Measurements from ENCODE around the gene PNMA6F.
A peak's percentile ranks its signal among the peaks of the same experiment; 100 is the strongest.

The PNMA6F gene

GRCh38 chrX:153321381-153322124 is at the start of gene PNMA6F:
PNMA6F (minus strand) TSS chrX:153321767; CDS start chrX:153320674, 1,093 bp downstream.
- no peaks in the 10 kb centered on the region for H3K36me3 ChIP-seq (ENCODE audit: control insufficient read depth, low read depth, low read length)
- H3K27me3 ChIP-seq (ENCODE audit: control insufficient read depth, insufficient read depth, low read length), result peaks cover 13% of the 10 kb centered on the region
- peak within 1 kb of the TSS; percentile 55 for H3K4me3 ChIP-seq (ENCODE audit: low read length)
- H3K4me1 ChIP-seq (ENCODE audit: control insufficient read depth, low read depth, low read length), result no peaks in the 10 kb centered on the region
- H3K9ac ChIP-seq (ENCODE audit: low read length), result no peak within 1 kb of the TSS
- no peak within 1 kb of the TSS for H3K27ac ChIP-seq (ENCODE audit: low read length)
- peaks cover 4% of the 10 kb centered on the region for H3K9me3 ChIP-seq (ENCODE audit: control insufficient read depth, low read depth, low read length)

DNA sequence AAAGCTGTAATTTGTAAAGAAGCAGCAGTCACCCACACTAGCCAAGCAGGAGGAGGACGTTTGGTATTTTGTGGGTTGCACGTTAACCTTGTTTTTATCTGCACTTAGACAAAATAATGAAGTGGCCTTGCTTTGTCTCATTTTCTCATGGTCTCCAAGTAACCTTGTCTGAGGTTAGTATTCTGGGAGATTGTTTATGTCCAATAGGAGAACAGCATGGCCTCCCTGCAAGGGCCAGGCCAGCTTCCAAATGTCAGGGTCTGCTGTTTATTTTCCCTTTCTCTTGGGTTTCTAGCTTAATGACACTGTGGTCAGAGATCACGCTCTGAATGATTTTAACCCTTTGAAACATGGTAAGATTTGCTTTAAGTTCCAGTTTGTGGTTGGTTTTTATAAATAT is 49.7 kb upstream of the PNMA6F start:
- Histone ChIP-seq H3K4me1 (ENCODE audit: control insufficient read depth, low read depth, low read length) (no peaks in the 10 kb centered on the region), H3K4me3 (ENCODE audit: low read length) (no peak overlapping the region), H3K9me3 (ENCODE audit: control insufficient read depth, low read depth, low read length) (peaks cover 5% of the 10 kb centered on the region), H3K27me3 (ENCODE audit: control insufficient read depth, insufficient read depth, low read length) (no peaks in the 10 kb centered on the region), H3K36me3 (ENCODE audit: control insufficient read depth, low read depth, low read length) (no peaks in the 10 kb centered on the region), H3K9ac (ENCODE audit: low read length) (no peak overlapping the region), H3K27ac (ENCODE audit: low read length) (no peak overlapping the region)

DNA sequence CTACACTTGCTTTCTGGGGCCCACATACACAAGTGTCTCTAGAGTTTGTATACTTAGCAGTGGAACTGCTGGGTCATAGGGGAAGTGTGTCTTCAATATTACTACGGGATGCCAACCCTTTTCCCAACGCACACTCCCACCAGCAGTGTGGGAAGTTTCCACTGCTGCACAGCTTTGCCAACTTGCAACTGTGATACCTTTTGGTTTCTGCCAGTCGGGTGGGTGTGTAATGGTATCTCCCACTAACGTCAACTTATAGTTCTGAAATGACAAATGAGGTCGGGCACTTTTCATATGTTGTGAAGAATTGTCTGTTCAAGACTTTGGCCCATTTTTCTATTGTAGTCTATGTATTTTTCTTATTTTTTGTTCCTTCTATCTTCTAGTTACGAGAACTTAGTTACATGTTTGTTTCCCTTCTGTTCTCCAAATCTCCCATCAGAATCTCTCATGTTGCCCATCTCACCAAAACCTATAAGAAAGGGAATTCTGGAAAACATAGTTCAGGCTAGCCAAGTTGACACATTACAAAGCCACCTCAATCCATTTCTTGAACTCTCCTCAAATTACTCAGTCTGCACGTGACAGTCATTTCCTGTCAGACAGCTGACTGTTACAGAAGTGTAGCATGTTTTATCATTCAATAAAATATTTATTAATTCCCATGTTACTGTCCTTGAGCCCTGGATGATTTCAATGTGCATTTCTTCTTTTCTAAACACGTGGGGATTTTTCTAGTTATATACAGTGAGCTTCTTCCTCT is 48.9 kb upstream of the PNMA6F start:
- no peak overlapping the region for H3K27ac ChIP-seq (ENCODE audit: low read length)
- no peaks in the 10 kb centered on the region for H3K27me3 ChIP-seq (ENCODE audit: control insufficient read depth, insufficient read depth, low read length)
- H3K36me3 ChIP-seq (ENCODE audit: control insufficient read depth, low read depth, low read length), result no peaks in the 10 kb centered on the region
- no peaks in the 10 kb centered on the region for H3K4me1 ChIP-seq (ENCODE audit: control insufficient read depth, low read depth, low read length)
- no peak overlapping the region for H3K9ac ChIP-seq (ENCODE audit: low read length)
- no peak overlapping the region for H3K4me3 ChIP-seq (ENCODE audit: low read length)
- H3K9me3 ChIP-seq (ENCODE audit: control insufficient read depth, low read depth, low read length), result peaks cover 5% of the 10 kb centered on the region

DNA sequence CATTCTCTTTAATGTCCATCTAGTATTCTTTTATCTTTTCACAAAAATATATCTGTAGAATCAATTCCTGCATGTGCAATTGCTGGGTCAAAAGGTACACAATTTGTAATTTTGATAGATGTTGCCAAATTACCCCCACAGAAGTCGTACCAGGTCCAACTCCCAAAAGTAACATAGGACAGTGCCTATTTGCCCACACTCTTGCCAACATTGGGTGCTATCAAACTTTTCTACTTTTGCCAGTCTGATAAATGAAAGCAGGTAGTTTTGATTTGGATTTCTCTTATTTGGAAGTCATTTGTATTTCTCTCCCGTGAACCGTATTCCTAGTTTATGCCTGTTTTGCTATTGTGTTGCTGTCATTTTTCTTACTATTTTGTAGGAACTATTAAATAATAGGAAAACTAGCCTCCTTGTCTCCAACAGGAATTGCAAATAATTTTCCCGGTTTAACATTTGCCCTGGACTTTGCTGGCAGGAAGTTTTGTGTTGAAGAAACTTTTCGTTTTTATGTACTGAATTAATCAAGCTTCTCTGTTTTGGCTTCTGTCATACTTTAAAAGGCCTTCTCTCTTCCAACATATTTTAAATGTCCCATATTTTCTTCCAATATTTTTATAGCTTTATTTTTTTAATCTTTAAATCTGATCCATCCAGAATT is 45.4 kb upstream of the PNMA6F start:
- H3K9ac ChIP-seq (ENCODE audit: low read length), result no peak overlapping the region
- H3K36me3 ChIP-seq (ENCODE audit: control insufficient read depth, low read depth, low read length), result no peaks in the 10 kb centered on the region
- H3K9me3 ChIP-seq (ENCODE audit: control insufficient read depth, low read depth, low read length), result peaks cover 5% of the 10 kb centered on the region
- H3K4me1 ChIP-seq (ENCODE audit: control insufficient read depth, low read depth, low read length), result no peaks in the 10 kb centered on the region
- H3K27me3 ChIP-seq (ENCODE audit: control insufficient read depth, insufficient read depth, low read length), result no peaks in the 10 kb centered on the region
- no peak overlapping the region for H3K27ac ChIP-seq (ENCODE audit: low read length)
- H3K4me3 ChIP-seq (ENCODE audit: low read length), result no peak overlapping the region

DNA sequence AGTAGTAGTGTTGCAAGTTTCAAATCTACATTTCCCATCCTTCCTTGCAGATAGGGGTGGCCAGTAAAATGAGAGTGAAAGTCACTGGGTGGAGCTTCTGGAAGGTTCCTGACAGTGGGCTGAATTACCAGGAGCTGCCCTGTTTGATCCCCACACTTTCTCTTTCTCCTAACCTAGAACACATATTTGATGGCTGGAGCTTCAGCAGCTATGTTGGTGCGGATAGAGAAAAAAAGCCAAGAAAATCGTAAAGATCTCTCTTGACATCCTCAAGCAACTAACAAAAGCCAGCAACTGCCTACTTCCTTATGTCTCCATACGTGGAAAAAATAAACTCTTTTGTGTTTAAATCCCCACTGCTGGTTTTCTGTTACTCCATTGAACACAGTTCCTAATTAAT is 44.6 kb upstream of the PNMA6F start:
- H3K4me3 ChIP-seq (ENCODE audit: low read length), result no peak overlapping the region
- H3K9ac ChIP-seq (ENCODE audit: low read length), result no peak overlapping the region
- no peak overlapping the region for H3K27ac ChIP-seq (ENCODE audit: low read length)
- H3K36me3 ChIP-seq (ENCODE audit: control insufficient read depth, low read depth, low read length), result no peaks in the 10 kb centered on the region
- no peaks in the 10 kb centered on the region for H3K4me1 ChIP-seq (ENCODE audit: control insufficient read depth, low read depth, low read length)
- H3K27me3 ChIP-seq (ENCODE audit: control insufficient read depth, insufficient read depth, low read length), result no peaks in the 10 kb centered on the region
- H3K9me3 ChIP-seq (ENCODE audit: control insufficient read depth, low read depth, low read length), result peaks cover 5% of the 10 kb centered on the region

GRCh38 chrX:153365670-153366069 is 44.1 kb upstream of the PNMA6F start:
- no peaks in the 10 kb centered on the region for H3K27me3 ChIP-seq (ENCODE audit: control insufficient read depth, insufficient read depth, low read length)
- H3K4me1 ChIP-seq (ENCODE audit: control insufficient read depth, low read depth, low read length), result no peaks in the 10 kb centered on the region
- no peak overlapping the region for H3K4me3 ChIP-seq (ENCODE audit: low read length)
- peaks cover 5% of the 10 kb centered on the region for H3K9me3 ChIP-seq (ENCODE audit: control insufficient read depth, low read depth, low read length)
- no peak overlapping the region for H3K27ac ChIP-seq (ENCODE audit: low read length)
- no peaks in the 10 kb centered on the region for H3K36me3 ChIP-seq (ENCODE audit: control insufficient read depth, low read depth, low read length)
- no peak overlapping the region for H3K9ac ChIP-seq (ENCODE audit: low read length)

- no peak overlapping the region for H3K4me3 ChIP-seq (ENCODE audit: low read length)
- H3K4me1 ChIP-seq (ENCODE audit: control insufficient read depth, low read depth, low read length), result no peaks in the 10 kb centered on the region
- H3K9me3 ChIP-seq (ENCODE audit: control insufficient read depth, low read depth, low read length), result peaks cover 11% of the 10 kb centered on the region
- H3K9ac ChIP-seq (ENCODE audit: low read length), result no peak overlapping the region
- no peak overlapping the region for H3K27ac ChIP-seq (ENCODE audit: low read length)
- H3K36me3 ChIP-seq (ENCODE audit: control insufficient read depth, low read depth, low read length), result no peaks in the 10 kb centered on the region
- H3K27me3 ChIP-seq (ENCODE audit: control insufficient read depth, insufficient read depth, low read length), result no peaks in the 10 kb centered on the region
Observed at GRCh38 chrX:153361781-153362397, 40.3 kb upstream of the PNMA6F start.

DNA sequence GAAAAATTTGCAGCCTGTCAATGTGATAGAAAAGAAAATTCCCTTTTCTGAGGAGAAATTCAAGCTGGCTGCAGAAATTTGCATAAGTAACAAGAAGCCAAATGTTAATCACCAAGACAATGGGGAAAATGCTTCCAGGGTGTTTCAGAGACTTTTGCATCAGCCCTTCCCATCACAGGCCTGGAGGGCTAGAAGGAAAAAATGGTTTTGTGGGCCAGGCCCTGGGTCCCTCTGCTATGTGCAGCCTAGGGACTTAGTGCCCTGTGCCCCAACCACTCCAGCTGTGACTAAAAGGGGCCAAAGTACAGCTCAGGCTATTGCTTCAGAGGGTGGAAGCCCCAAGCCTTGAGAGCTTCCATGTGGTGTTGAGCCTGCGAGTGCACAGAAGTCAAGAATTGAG is 36.3 kb upstream of the PNMA6F start:
- H3K9me3 ChIP-seq (ENCODE audit: control insufficient read depth, low read depth, low read length), result peaks cover 7% of the 10 kb centered on the region

GRCh38 chrX:153353416-153353815 is 31.8 kb upstream of the PNMA6F start:
- no peak overlapping the region for H3K4me3 ChIP-seq (ENCODE audit: low read length)
- H3K27ac ChIP-seq (ENCODE audit: low read length), result no peak overlapping the region
- H3K9ac ChIP-seq (ENCODE audit: low read length), result no peak overlapping the region
- H3K27me3 ChIP-seq (ENCODE audit: control insufficient read depth, insufficient read depth, low read length), result no peaks in the 10 kb centered on the region
- H3K4me1 ChIP-seq (ENCODE audit: control insufficient read depth, low read depth, low read length), result no peaks in the 10 kb centered on the region
- H3K36me3 ChIP-seq (ENCODE audit: control insufficient read depth, low read depth, low read length), result peaks cover 15% of the 10 kb centered on the region
- peaks cover 20% of the 10 kb centered on the region for H3K9me3 ChIP-seq (ENCODE audit: control insufficient read depth, low read depth, low read length)

More for the DNA sequence above, 36.3 kb upstream of the PNMA6F start:
- H3K27me3 ChIP-seq (ENCODE audit: control insufficient read depth, insufficient read depth, low read length), result no peaks in the 10 kb centered on the region
- H3K4me3 ChIP-seq (ENCODE audit: low read length), result no peak overlapping the region
- H3K36me3 ChIP-seq (ENCODE audit: control insufficient read depth, low read depth, low read length), result no peaks in the 10 kb centered on the region
- H3K9ac ChIP-seq (ENCODE audit: low read length), result no peak overlapping the region
- no peaks in the 10 kb centered on the region for H3K4me1 ChIP-seq (ENCODE audit: control insufficient read depth, low read depth, low read length)
- no peak overlapping the region for H3K27ac ChIP-seq (ENCODE audit: low read length)

DNA sequence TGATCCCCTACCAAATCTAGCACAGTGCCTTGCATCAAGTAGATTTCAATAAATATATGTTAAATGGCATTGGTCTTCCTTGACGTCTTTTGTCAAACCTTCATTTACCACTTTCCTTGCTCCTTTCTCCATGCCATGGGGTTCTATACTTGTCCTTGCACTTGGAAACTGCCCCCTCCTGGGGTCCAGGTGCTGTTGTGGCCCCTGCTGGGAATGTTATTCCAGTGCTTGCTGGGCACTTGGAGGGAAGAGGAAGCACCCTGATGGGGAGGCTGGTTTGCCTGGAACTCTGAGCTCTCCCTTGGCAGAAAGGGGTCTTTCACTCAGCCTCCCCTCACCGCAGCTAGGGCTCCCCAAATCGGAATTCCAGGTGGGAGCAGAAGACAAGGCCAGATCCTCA is 31.3 kb upstream of the PNMA6F start:
- peaks cover 15% of the 10 kb centered on the region for H3K36me3 ChIP-seq (ENCODE audit: control insufficient read depth, low read depth, low read length)
- no peaks in the 10 kb centered on the region for H3K27me3 ChIP-seq (ENCODE audit: control insufficient read depth, insufficient read depth, low read length)
- H3K27ac ChIP-seq (ENCODE audit: low read length), result no peak overlapping the region
- no peak overlapping the region for H3K4me3 ChIP-seq (ENCODE audit: low read length)
- peaks cover 18% of the 10 kb centered on the region for H3K9me3 ChIP-seq (ENCODE audit: control insufficient read depth, low read depth, low read length)
- H3K9ac ChIP-seq (ENCODE audit: low read length), result no peak overlapping the region
- H3K4me1 ChIP-seq (ENCODE audit: control insufficient read depth, low read depth, low read length), result no peaks in the 10 kb centered on the region

DNA sequence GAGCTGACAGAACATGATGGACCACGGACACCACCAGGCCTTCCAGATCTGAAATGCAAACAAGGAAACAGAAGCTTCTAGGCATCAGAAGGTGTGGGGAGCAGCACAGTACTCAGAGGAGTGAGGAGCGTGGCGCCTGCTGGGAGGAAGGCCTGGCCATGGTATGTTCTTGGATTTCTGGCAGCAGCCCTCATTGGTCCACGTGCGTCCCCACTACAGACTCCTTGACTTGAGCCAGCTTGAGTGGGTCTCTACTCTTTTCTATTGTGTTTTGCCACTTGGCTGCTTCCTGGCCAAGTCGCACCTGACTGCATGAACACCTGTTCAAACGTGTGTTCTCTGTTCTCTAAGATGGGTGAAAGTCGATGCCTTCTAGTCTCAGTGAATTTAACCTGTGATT is 30.4 kb upstream of the PNMA6F start:
- Histone ChIP-seq H3K27me3 (ENCODE audit: control insufficient read depth, insufficient read depth, low read length) (no peaks in the 10 kb centered on the region), H3K9me3 (ENCODE audit: control insufficient read depth, low read depth, low read length) (peaks cover 13% of the 10 kb centered on the region), H3K4me1 (ENCODE audit: control insufficient read depth, low read depth, low read length) (no peaks in the 10 kb centered on the region), H3K9ac (ENCODE audit: low read length) (no peak overlapping the region), H3K4me3 (ENCODE audit: low read length) (no peak overlapping the region), H3K27ac (ENCODE audit: low read length) (no peak overlapping the region), H3K36me3 (ENCODE audit: control insufficient read depth, low read depth, low read length) (peaks cover 19% of the 10 kb centered on the region)

Measured in iPS-18a (cell line).